Measurements from ENCODE around the gene ARHGEF10L. TPM values are rescaled to one million over a fixed set of nuclear protein-coding genes. Genes with fewer than 3 reads are reported as not detected.

Gene ARHGEF10L
- total RNA-seq, 1 donor from 2014 or later = 3.1 TPM

- H3K27ac Mint-ChIP-seq (ENCODE audit: unreplicated experiment) = no peak overlapping the region
- H3K4me1 Mint-ChIP-seq (ENCODE audit: unreplicated experiment) = no peaks in the 10 kb centered on the region
- H3K9me3 Mint-ChIP-seq (ENCODE audit: unreplicated experiment) = no peaks in the 10 kb centered on the region
- no peak overlapping the region for H3K4me3 Mint-ChIP-seq (ENCODE audit: unreplicated experiment)
- no peaks in the 10 kb centered on the region for H3K36me3 Mint-ChIP-seq (ENCODE audit: low read depth, unreplicated experiment)
- peaks cover 5% of the 10 kb centered on the region for H3K27me3 Mint-ChIP-seq (ENCODE audit: unreplicated experiment)
- DNase-seq (ENCODE audit: low spot score) = no peak
- no peak for TF ChIP-seq CTCF (IDR thresholded peaks at IDR 0.05; ENCODE audit: unreplicated experiment)
Observed at GRCh38 chr1:17704176-17704575, 164.7 kb downstream of the ARHGEF10L start.

GRCh38 chr1:17706445-17706844 lies 166.9 kb downstream of the ARHGEF10L start:
- peaks cover 5% of the 10 kb centered on the region for H3K27me3 Mint-ChIP-seq (ENCODE audit: unreplicated experiment)
- no peak for DNase-seq (ENCODE audit: low spot score)
- TF ChIP-seq CTCF (IDR thresholded peaks at IDR 0.05; ENCODE audit: unreplicated experiment) = no peak
- H3K9me3 Mint-ChIP-seq (ENCODE audit: unreplicated experiment) = peaks cover 4% of the 10 kb centered on the region
- H3K36me3 Mint-ChIP-seq (ENCODE audit: low read depth, unreplicated experiment) = no peaks in the 10 kb centered on the region
- no peaks in the 10 kb centered on the region for H3K4me1 Mint-ChIP-seq (ENCODE audit: unreplicated experiment)
- no peak overlapping the region for H3K27ac Mint-ChIP-seq (ENCODE audit: unreplicated experiment)
- H3K4me3 Mint-ChIP-seq (ENCODE audit: unreplicated experiment) = no peak overlapping the region

GRCh38 chr1:17709981-17710380 lies 170.5 kb downstream of the ARHGEF10L start:
- Mint-ChIP-seq H3K27ac (ENCODE audit: unreplicated experiment) (no peak overlapping the region), H3K27me3 (ENCODE audit: unreplicated experiment) (no peaks in the 10 kb centered on the region), H3K36me3 (ENCODE audit: low read depth, unreplicated experiment) (no peaks in the 10 kb centered on the region), H3K4me1 (ENCODE audit: unreplicated experiment) (no peaks in the 10 kb centered on the region), H3K9me3 (ENCODE audit: unreplicated experiment) (peaks cover 4% of the 10 kb centered on the region), H3K4me3 (ENCODE audit: unreplicated experiment) (no peak overlapping the region)
- no peak for DNase-seq (ENCODE audit: low spot score)
- no peak for TF ChIP-seq CTCF (IDR thresholded peaks at IDR 0.05; ENCODE audit: unreplicated experiment)

GRCh38 chr1:17710889-17711576 lies 171.5 kb downstream of the ARHGEF10L start:
- Mint-ChIP-seq H3K9me3 (ENCODE audit: unreplicated experiment) (peaks cover 4% of the 10 kb centered on the region), H3K27me3 (ENCODE audit: unreplicated experiment) (no peaks in the 10 kb centered on the region)
- TF ChIP-seq CTCF (IDR thresholded peaks at IDR 0.05; ENCODE audit: unreplicated experiment) = no peak

GRCh38 chr1:17711577-17711910 lies 172.0 kb downstream of the ARHGEF10L start:
- no peak overlapping the region for H3K4me3 Mint-ChIP-seq (ENCODE audit: unreplicated experiment)
- H3K36me3 Mint-ChIP-seq (ENCODE audit: low read depth, unreplicated experiment) = no peaks in the 10 kb centered on the region
- no peak for TF ChIP-seq CTCF (IDR thresholded peaks at IDR 0.05; ENCODE audit: unreplicated experiment)
- no peaks in the 10 kb centered on the region for H3K27me3 Mint-ChIP-seq (ENCODE audit: unreplicated experiment)
- H3K9me3 Mint-ChIP-seq (ENCODE audit: unreplicated experiment) = peaks cover 4% of the 10 kb centered on the region
- no peak overlapping the region for H3K27ac Mint-ChIP-seq (ENCODE audit: unreplicated experiment)
- no peak for DNase-seq (ENCODE audit: low spot score)
- peaks cover 3% of the 10 kb centered on the region for H3K4me1 Mint-ChIP-seq (ENCODE audit: unreplicated experiment)

More at GRCh38 chr1:17710889-17711576, 171.5 kb downstream of the ARHGEF10L start:
- Mint-ChIP-seq H3K27ac (ENCODE audit: unreplicated experiment) (no peak overlapping the region), H3K36me3 (ENCODE audit: low read depth, unreplicated experiment) (no peaks in the 10 kb centered on the region), H3K4me3 (ENCODE audit: unreplicated experiment) (no peak overlapping the region), H3K4me1 (ENCODE audit: unreplicated experiment) (peaks cover 3% of the 10 kb centered on the region)
- DNase-seq (ENCODE audit: low spot score) = no peak
